Memory B cell (primary cell): ENCODE data around the gene CNOT1.

Source experiments
- ATAC-seq: fragments of 150-1000 bp; cut with Tn5 transposase; 2 replicates; pipeline ENCODE4 v1.10.0; 2021; ENCODE audit warnings: low read depth, mild to moderate bottlenecking, moderate library complexity
- DNase-seq, 2 donors: peaks; one replicate each; pipeline ENCODE4 v3.0.0; 2022; ENCODE audit warnings: low spot score in 2 of 2
- H3K27ac Mint-ChIP-seq: one replicate; pipeline ENCODE4 v1.8.0; 2022; ENCODE audit warnings: mild to moderate bottlenecking, moderate library complexity, mixed read lengths
- H3K27me3 Mint-ChIP-seq: one replicate; pipeline ENCODE4 v1.8.0; 2022; ENCODE audit warnings: mixed read lengths
- H3K36me3 Mint-ChIP-seq: one replicate; pipeline ENCODE4 v1.8.0; 2022; ENCODE audit warnings: mild to moderate bottlenecking, mixed read lengths
- H3K4me1 Mint-ChIP-seq: one replicate; pipeline ENCODE4 v1.8.0; 2022; ENCODE audit warnings: mixed read lengths
- H3K4me3 Mint-ChIP-seq: one replicate; pipeline ENCODE4 v1.8.0; 2022; ENCODE audit warnings: mild to moderate bottlenecking, moderate library complexity, mixed read lengths
- H3K9me3 Mint-ChIP-seq: one replicate; pipeline ENCODE4 v1.8.0; 2022; ENCODE audit warnings: mixed read lengths

Gene CNOT1

DNA sequence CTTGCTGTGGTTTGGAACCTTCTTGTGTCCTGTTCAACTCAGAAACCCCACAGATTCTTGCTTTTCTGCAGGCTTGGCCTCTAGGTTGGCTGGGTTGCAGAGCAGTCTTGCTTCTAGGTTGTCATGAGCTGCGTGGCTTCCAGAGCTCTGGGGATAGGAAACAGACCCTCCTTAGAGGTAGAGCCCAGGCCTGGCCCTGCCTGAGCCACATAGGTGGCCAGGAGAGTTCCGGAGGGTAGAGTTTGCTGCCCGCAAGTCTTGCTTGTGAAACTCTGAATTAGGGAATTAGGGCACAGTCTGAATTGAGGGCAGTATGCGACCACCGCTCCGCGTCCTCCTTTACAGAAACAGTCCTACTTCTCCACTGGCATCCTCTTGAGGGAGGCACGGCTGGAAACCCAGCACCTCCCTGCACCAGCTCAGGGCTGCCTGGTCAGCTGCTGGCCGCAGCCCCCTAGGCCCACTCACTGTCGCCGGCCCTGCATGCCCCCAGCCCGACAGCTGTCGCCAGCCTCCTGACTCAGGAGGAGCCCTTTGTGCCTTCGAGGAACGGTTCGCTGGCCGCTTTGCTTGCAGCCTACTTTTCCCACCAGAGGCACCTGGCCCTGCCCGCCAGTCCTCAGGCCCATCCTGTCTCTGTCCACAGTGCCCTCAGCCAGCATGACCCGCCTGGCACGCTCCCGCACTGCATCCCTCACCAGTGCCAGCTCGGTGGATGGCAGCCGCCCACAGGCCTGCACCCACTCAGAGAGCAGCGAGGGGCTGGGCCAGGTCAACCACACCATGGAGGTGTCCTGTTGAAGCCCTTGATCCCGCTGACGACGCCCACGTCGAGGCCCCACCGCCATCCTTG, 118.6 kb downstream of the CNOT1 start:
- no peak for ATAC-seq
- Mint-ChIP-seq H3K27me3 (peaks cover 3% of the 10 kb centered on the region), H3K9me3 (no peaks in the 10 kb centered on the region)

DNA sequence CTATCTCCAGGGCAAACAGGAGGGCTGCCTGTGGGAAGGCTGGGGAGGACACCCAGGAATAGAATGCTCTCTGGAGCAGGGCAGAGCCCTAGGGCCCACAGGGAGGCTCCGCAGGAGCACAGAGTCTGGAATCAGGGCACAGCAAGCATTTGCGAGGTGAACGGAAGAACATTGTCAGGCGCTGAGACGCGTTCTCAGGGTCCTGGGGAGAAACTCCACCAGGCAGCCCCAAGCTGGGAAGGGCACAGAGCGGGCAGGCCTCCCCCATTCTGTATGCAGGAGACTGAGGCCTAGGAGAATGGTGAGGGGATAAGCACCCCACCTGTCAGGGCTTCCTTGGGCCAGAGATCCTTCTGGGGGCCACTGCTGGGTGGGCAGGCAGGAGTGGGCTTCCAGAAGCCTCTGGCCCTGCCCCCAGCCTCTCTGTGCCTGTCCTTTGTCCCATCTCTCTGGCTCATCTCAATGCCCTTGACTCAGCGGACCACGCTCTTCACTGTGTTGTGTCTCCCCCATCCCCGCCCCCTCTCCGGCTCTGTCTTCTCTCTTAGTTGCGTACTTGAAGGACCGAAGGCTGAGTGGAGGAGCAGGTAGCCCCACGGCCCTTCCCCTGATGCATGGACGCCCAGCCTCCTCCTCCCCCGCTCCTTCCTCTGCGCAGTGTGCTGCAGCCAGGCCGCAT, 119.4 kb downstream of the CNOT1 start:
- H3K36me3 Mint-ChIP-seq, result no peaks in the 10 kb centered on the region
- H3K9me3 Mint-ChIP-seq, result no peaks in the 10 kb centered on the region
- DNase-seq (no peak), ATAC-seq (no peak)
- no peak overlapping the region for H3K27ac Mint-ChIP-seq
- peaks cover 10% of the 10 kb centered on the region for H3K4me1 Mint-ChIP-seq
- H3K27me3 Mint-ChIP-seq, result peaks cover 3% of the 10 kb centered on the region
- no peak overlapping the region for H3K4me3 Mint-ChIP-seq

More for the DNA sequence above, 118.6 kb downstream of the CNOT1 start:
- Mint-ChIP-seq H3K4me3 (no peak overlapping the region), H3K27ac (no peak overlapping the region), H3K36me3 (no peaks in the 10 kb centered on the region), H3K4me1 (peaks cover 10% of the 10 kb centered on the region)
- DNase-seq, result no peak

DNA sequence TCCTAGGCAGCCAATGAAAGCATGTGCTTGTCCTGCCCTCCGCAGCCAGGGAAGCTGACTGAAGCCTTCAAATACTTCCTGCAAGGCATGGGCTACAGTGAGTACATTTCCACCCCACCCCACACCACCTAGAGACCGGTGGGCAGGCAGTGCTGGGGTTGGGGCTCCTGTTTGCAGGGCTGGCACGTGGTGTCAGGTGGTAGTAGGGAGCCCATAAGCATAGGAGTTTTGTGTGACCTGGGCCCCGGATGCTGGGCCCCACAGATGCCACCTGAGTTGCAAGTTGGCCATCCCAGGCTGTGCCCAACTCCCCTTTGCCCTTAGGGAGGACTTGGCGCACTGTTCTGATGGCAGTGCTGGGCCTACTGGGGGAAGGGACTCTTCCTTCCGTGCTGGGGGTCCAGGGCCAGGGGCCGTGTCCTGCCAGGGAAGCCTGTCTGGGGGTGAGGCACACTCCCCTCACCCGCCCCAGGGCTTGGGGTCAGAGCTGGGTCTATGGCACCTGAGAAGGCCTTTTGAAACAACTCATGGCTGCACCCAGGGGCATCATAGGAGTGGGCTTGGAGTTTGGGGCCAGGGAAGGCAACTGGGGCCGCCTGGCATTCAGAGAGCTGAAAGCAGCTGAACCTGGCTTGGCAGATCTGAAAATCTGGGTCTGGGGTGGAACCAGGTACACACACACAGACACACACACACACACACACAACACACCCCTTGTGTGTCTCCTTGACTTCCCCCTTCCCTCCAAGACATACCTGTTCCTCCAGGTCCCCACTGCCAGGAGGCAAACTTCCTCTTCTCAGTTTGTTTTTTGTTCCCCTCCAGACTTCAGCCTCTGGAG, 120.2 kb downstream of the CNOT1 start:
- Mint-ChIP-seq H3K27ac (no peak overlapping the region), H3K9me3 (no peaks in the 10 kb centered on the region), H3K36me3 (no peaks in the 10 kb centered on the region), H3K4me1 (peaks cover 4% of the 10 kb centered on the region), H3K27me3 (peaks cover 3% of the 10 kb centered on the region), H3K4me3 (no peak overlapping the region)
- ATAC-seq, result no peak
- no peak for DNase-seq

DNA sequence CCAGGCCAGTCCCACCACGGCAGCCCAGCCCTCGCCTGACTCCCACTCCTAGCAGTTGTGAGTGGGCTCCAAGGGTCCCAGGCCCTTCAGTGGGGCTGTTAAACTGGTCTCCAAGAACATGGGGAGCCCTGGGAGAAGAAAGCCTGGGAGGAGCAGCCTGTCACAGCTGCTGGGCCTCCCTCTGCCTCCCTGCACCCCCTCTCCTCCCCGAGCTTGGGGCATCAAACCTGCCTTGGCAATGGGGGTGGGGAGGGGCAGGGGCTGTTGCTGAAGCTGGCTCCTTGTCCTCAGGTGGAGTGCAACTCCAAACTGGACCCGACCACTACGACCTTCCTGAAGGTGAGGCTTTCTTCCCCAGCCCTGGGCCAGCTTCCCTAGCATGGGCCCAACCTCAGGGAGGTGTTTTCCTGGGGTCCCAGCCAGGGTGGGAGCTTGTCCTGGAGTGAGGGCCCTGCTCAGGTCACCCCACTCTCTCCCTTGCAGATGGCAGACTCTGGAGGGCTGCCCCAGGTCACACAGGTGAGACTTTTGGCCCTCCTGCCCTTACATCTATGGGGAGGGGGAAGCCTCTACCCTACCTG, 120.9 kb downstream of the CNOT1 start:
- peaks cover 4% of the 10 kb centered on the region for H3K4me1 Mint-ChIP-seq
- H3K4me3 Mint-ChIP-seq, result no peak overlapping the region
- peaks cover 5% of the 10 kb centered on the region for H3K27me3 Mint-ChIP-seq
- DNase-seq (no peak), ATAC-seq (no peak)
- H3K9me3 Mint-ChIP-seq, result no peaks in the 10 kb centered on the region
- no peaks in the 10 kb centered on the region for H3K36me3 Mint-ChIP-seq
- no peak overlapping the region for H3K27ac Mint-ChIP-seq

DNA sequence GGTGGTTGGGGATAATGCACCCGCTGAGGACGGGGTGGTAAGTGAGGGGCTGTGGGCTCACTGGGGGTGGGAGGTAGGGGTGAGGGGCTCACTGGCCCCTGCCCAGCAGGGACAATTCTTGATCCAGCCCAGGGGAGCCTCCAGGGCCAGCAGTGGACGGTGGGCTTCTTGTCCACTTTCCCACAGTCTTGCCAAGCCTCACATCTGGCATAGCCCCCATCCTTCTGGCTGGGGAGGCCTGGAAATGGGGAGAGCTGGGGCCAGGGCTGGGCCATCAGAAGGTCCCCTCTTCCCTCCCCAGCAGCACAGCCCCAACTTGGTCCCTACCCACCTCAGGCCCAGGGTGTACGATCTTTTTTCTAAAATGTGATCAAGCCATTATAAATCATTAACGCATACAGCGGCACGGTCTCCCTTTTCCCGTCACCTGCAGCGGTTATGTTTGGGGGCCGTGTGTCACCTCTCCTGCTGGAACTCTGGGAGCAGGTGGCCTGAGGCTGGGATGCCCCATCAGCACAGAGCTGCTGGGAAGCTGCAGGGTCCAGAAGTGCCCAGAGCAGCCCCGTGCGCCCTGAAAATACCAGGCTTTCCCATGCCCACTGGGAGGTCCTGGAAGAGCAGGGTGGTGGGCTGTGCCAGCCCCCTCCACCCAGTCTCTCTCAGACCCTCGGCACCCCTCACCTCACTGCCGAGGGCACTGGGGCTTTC, 121.5 kb downstream of the CNOT1 start:
- no peaks in the 10 kb centered on the region for H3K36me3 Mint-ChIP-seq
- no peak for ATAC-seq
- no peak overlapping the region for H3K4me3 Mint-ChIP-seq
- H3K9me3 Mint-ChIP-seq, result no peaks in the 10 kb centered on the region
- H3K4me1 Mint-ChIP-seq, result peaks cover 4% of the 10 kb centered on the region
- no peak for DNase-seq
- peaks cover 7% of the 10 kb centered on the region for H3K27me3 Mint-ChIP-seq
- no peak overlapping the region for H3K27ac Mint-ChIP-seq

DNA sequence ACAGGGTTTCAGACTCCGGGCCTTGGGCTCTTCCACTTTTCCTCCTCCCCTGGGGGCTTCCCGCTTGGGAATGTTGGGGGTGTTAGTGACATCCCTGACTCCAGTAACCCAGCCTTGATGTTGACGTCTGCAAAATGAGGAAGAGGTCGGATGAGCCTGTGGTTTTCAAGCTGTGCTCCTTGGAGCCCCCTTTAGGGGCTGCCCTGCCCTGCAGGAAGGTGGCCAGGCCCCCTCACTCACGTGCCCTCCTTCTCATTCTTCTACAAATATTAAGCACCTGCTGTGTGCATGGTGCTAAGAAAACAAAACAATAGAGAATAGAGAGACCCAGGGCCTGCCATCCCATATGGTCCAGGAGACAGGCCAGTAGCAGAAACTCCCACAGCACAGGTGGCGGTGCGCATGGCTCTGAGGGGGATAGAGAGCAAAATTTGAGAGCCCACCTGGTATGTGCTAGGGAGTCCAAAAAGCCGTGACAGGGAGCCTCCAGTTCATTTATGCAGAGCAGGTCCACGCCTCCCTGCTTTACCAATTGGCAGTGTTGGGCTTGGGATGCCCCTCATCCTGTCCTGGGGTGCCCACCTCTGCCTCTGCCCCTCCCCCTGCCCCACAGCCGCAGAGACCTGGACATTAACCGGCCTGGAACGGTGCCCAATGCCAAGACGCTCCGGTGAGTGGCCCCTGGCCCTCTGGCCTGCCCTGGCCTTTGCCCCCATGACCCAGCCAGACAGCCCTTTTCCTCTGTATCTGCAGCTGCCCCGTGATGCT, 122.2 kb downstream of the CNOT1 start:
- Mint-ChIP-seq H3K36me3 (no peaks in the 10 kb centered on the region), H3K27ac (no peak overlapping the region), H3K4me3 (no peak overlapping the region), H3K4me1 (peaks cover 4% of the 10 kb centered on the region), H3K9me3 (no peaks in the 10 kb centered on the region), H3K27me3 (peaks cover 10% of the 10 kb centered on the region)
- DNase-seq (no peak), ATAC-seq (peak; percentile 36)

DNA sequence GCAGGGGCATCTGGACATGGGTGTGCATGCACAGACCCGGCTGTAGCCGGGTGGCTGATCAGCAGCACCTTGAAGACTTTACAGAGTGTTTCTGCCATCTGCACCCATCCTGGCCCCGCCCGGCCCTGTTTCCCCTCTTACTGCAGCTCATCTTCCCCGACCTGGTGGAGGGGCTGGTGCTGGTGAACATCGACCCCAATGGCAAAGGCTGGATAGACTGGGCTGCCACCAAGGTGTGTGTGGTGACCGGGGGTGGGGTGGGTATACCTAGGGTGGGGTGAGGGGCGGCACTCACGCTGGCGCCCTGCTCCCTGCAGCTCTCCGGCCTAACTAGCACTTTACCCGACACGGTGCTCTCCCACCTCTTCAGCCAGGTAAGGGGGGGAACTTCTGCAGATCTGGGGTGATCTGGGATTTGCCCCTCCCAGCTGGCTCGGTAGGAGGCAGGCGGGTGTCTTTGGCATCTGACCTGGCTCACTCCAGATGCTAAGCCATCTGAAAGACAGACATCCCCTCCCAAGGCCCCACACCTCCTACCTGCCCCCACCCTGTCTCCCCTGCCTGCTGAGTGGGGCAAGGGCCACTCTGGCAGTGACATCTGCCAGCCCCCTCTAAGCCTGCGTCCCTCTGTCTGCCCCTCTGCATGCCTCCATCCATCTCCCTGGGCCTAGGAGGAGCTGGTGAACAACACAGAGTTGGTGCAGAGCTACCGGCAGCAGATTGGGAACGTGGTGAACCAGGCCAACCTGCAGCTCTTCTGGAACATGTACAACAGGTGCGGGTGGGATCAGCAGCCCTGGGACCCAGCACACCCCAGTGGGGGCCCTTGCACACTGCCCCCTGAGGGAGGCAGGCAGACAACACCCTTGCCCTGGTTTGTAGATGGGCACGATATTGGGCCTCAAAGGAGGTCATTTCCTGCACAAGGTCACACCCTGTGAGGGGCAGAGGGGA, 123.1 kb downstream of the CNOT1 start:
- H3K9me3 Mint-ChIP-seq, result no peaks in the 10 kb centered on the region
- peaks cover 11% of the 10 kb centered on the region for H3K27me3 Mint-ChIP-seq
- H3K4me1 Mint-ChIP-seq, result peaks cover 1% of the 10 kb centered on the region
- no peak overlapping the region for H3K27ac Mint-ChIP-seq
- no peak overlapping the region for H3K4me3 Mint-ChIP-seq
- DNase-seq (no peak), ATAC-seq (peak; percentile 23)
- H3K36me3 Mint-ChIP-seq, result no peaks in the 10 kb centered on the region

DNA sequence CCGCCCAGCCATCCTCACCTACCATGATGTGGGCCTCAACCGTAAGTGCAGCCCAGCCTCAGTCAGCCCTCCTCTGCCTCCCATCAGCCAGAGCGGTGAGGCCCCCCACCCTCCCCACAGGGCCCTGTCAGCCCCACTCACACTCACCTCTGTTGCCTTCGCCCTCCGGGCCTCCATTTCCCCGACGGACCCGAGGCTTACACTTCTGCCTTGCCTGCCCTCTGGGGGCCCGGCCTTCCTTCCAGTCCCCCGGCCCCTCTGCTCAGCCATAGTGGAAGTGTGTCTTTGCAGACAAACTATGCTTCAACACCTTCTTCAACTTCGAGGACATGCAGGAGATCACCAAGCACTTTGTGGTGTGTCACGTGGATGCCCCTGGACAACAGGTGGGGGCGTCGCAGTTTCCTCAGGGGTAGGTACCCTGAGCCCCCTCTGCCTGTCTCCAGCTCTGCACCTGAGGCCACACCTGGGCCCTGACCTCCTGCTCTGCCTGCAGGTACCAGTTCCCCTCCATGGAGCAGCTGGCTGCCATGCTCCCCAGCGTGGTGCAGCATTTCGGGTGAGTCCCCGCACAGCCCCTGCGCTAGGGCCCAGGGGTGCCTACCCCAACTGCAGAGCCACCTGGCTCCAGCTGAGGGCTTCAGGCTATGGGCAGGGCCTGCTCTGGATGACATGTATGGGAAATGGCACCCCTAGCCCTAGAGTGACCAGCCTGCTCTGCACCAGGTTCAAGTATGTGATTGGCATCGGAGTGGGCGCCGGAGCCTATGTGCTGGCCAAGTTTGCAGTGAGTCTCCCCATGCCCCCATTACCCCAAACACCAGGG, 125.5 kb downstream of the CNOT1 start:
- ATAC-seq (no peak), DNase-seq (no peak)
- peaks cover 9% of the 10 kb centered on the region for H3K4me1 Mint-ChIP-seq
- no peak overlapping the region for H3K4me3 Mint-ChIP-seq
- H3K27me3 Mint-ChIP-seq, result peaks cover 16% of the 10 kb centered on the region
- H3K9me3 Mint-ChIP-seq, result no peaks in the 10 kb centered on the region
- no peaks in the 10 kb centered on the region for H3K36me3 Mint-ChIP-seq
- H3K27ac Mint-ChIP-seq, result no peak overlapping the region

DNA sequence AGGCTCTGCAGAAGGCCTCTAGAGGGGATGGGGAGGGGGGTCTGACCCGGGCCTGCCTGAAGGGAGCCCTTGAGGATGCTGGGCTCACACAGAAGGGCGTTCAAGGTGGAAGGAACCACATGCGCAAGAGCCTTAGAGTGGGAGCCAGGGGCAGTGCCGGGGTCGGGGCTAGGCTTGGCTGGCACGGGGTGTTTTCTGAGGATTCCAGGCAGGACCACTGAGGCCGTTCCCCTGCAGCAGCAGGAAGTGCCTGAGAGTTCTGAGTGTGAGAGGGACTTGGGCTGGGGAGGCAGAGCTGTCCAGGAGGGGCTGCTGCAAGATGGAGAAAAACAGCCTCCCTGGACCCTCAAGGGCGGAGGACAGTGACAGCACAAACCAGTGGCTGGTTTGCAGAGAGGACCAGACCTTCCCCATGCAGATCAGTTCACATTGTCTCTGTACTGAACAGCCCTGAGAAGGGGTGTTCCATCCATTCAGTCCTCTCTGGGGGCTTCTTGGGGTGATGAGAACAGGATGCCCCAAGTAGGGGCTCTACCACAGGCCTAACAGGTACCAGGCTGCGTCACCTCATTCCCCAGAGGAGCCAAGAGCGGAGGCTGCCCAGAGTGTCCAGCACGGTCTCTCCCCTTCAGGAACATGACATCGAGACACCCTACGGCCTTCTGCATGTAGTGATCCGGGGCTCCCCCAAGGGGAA, 126.3 kb downstream of the CNOT1 start:
- peaks cover 9% of the 10 kb centered on the region for H3K4me1 Mint-ChIP-seq
- H3K4me3 Mint-ChIP-seq, result no peak overlapping the region
- no peaks in the 10 kb centered on the region for H3K36me3 Mint-ChIP-seq
- peaks cover 18% of the 10 kb centered on the region for H3K27me3 Mint-ChIP-seq
- ATAC-seq (no peak), DNase-seq (no peak)
- H3K9me3 Mint-ChIP-seq, result no peaks in the 10 kb centered on the region
- H3K27ac Mint-ChIP-seq, result no peak overlapping the region

DNA sequence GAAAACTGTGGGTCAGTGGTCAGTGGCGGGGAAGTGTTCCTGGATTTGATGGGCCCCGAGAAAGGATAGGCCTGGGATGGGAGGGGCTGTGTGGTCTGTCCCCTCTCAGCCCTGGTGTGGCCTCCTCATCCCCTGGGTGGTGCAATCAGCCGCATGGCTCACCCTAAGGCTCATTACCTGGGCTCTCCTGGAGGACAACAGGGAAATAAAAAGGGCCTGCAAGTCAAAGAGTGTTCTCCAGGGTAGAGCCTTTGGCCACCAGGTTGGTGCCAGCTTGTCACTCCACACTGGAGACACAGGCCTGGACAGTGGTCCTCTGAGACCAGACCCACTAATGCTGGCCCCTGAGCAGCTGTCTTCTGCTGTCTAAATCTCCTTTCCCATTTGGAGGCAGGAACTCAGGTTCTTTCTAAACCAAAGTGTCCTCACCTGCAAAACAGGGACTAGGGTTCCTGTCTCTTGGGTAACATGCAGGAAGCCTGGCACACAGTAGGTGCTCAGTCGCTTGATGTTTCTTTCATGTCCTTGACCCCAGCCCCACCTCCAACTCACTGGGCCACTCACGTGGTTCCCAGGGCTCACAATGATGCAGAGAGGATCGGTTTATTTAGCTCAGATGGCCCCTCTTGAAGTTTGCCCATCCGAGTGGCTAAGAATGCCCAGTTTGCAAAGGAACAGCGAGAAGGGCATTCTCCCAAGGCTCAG, 127.3 kb downstream of the CNOT1 start:
- Mint-ChIP-seq H3K27ac (no peak overlapping the region), H3K27me3 (peaks cover 18% of the 10 kb centered on the region), H3K4me3 (peak overlapping the region; percentile 34), H3K4me1 (peaks cover 9% of the 10 kb centered on the region), H3K36me3 (no peaks in the 10 kb centered on the region), H3K9me3 (no peaks in the 10 kb centered on the region)
- no peak for DNase-seq
- ATAC-seq, result no peak
